HG03558 (cell line): ENCODE data around the gene CUTA.
"Not testable (repeated sequence)": the region's sequence is repeated elsewhere in the genome, so short reads cannot be mapped to it uniquely, and the experiment has no call there.

Source experiments
- ATAC-seq: cut with Tn5 transposase; IDR thresholded peaks from one replicate; pipeline ENCODE4 v1.9.1; 2021; ENCODE audit warnings: moderate number of reproducible peaks; ENCODE audit not compliant: unreplicated experiment; ENCODE audit errors: extremely low read depth

The CUTA gene

DNA sequence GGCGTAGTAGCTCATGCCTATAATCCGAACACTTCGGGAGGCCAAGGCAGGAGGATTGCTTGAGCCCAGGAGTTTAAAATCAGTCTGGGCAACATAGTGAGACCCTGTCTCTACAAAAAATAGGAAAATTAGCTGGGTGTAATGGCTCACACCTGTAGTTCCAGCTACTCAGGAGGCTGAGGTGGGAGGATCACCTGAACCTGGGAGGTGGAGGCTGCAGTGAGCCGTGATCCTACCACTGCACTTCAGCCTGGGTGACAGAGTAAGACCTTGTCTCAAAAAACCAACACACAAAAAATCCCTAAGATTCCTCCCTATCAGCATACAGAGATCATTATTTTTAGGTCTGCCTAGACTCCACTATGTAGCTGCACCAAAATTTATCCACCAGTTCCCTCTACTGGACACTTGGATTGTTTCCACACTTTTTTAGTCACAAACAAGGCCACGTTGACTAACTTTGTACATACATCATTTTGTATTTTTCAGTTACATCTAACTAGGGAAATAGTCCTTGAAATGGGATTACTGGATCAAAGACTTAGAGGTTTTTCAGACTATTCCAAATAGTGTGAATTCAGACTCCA, 10.7 kb downstream of the CUTA start:
- ATAC-seq, result no peak

DNA sequence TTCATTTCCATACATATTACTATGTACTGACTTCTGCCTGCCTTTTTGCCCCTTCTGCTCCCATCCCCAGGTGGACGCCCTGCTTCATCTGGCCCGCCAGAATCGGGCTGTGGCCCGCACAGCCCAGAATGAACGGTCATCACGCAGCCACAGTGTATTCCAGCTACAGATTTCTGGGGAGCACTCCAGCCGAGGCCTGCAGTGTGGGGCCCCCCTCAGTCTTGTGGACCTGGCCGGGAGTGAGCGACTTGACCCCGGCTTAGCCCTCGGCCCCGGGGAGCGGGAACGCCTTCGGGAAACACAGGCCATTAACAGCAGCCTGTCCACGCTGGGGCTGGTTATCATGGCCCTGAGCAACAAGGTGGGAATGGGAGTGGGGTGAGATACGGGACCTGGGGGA, 11.8 kb downstream of the CUTA start:
- no peak for ATAC-seq

DNA sequence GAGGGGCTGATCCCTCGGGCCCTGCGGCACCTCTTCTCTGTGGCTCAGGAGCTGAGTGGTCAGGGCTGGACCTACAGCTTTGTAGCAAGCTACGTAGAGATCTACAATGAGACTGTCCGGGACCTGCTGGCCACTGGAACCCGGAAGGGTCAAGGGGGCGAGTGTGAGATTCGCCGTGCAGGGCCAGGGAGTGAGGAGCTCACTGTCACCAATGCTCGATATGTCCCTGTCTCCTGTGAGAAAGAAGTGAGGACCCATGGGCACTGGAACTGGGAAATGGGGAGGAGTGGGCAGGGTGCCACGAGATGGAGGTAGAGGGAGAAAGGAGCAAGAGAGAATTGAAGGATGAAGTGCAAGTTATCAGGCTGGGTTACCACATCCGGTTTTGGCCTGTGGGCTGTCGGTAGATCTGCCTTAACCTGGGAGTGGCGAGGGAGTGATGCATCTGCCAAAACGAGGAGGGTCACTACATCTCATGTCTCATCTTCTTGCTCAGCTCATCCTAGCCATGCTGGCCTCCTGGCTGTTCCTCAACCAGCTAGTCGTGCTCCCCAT, 12.4 kb downstream of the CUTA start:
- no peak for ATAC-seq

GRCh38 chr6:33404884-33405283, 13.0 kb downstream of the CUTA start:
- no peak for ATAC-seq

GRCh38 chr6:33399881-33400280, 18.0 kb downstream of the CUTA start:
- not testable (repeated sequence) for ATAC-seq

DNA sequence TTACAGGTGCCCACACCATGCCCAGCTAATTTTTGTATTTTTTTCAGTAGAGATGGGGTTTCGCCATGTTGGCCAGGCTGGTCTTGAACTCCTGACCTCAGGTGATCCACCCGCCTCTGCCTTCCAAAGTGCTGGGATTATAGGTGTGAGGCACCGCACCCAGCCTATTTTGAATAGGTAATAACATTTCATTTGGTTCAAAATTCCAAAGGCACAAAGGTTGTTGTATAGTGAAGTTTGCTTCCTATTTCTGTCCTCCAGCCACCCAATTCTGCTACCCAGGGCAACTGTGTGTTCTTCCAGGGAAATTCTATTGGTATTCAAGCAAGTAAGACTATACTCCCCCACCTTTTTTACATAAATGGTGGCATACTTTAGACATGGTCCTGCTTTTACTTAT, 19.3 kb downstream of the CUTA start:
- ATAC-seq, result not testable (repeated sequence)

DNA sequence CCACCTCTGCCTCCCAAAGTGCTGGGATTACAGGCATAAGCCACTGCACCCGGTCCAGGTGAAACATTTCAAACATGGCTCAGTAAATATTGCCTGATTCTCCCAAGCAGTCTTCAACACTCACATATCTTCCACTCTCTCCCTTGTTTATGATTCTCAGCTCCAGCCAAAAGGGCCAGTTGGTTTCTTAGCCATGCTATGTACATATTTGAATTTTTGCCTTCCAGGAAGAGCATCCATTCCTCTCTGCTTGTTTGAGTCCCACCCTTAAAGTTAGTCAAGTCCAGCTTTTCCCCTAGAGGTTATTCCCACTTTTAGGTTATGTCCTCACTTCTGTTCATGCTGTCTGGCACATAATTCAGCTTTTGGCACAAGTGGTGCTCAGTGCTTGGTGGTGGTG, 20.4 kb downstream of the CUTA start:
- no peak for ATAC-seq

GRCh38 chr6:33392979-33393378, 24.9 kb downstream of the CUTA start:
- no peak for ATAC-seq

- no peak for ATAC-seq
Observed at GRCh38 chr6:33392595-33392948, 25.3 kb downstream of the CUTA start.

DNA sequence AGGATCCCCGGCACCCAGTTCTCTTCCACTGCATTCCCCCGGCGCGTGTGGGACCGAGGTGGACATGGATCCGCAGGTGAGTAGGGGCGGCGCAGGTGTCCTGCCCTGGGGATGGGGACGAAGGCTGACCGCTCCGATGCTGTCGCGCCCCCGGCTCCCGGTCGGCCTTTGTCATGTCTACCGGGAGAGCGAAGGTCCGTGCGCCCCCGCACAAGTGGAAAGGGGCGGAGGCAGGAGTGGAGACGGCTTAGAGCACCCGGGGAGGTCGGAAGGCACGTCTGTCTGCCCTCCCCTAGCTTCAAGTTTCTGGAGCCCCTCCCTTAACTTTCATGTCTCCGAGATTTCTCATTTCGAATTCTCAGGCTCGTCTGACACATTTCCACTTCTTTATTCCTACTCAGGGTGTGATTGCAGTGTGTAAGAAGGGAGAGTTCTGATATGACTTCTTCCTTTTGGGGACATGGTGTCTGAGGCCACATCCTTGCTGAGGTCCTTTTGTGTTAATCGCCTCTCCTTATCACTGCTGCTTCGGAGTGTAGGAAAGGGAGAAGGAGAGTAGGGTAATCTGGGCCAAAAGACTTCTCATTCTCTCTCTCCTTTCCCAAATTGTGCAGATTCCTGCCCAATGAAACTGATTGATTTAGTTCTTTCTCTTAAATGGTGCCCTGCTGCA, 25.8 kb downstream of the CUTA start:
- no peak for ATAC-seq

GRCh38 chr6:33391278-33391921, 26.5 kb downstream of the CUTA start, which contains the start of gene KIFC1:
KIFC1 (plus strand) TSS chr6:33391823; CDS start chr6:33391986, 163 bp downstream.
- peak; percentile 58 for ATAC-seq

- ATAC-seq, result no peak
Observed at GRCh38 chr6:33390767-33391277, 27.1 kb downstream of the CUTA start.

DNA sequence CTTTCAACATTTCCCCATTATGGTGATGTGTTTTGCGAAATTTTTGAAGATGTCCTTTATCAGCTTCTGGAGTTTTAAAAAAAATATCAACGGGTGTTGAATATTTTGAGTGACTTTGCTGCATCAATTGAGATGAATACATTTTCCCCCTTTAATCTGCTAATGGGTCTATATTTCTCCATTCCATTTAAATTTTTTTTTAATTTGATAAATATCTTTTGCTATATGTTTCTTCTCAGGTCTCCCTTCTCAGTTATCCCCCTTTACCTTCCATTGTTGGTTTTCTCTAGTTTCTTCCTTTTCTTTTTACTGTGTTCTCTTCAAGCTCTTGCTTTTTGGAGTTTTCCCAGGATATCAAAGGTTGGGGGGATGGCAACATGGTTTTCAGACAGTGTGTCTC, 27.7 kb downstream of the CUTA start:
- no peak for ATAC-seq

- no peak for ATAC-seq
Observed at GRCh38 chr6:33384581-33385020, 33.3 kb downstream of the CUTA start.

GRCh38 chr6:33383427-33384185, 34.3 kb downstream of the CUTA start:
- no peak for ATAC-seq

- no peak for ATAC-seq
Observed at GRCh38 chr6:33380272-33380981, 37.5 kb downstream of the CUTA start.

- ATAC-seq, result not testable (repeated sequence)
Observed at GRCh38 chr6:33379184-33379583, 38.7 kb downstream of the CUTA start.

DNA sequence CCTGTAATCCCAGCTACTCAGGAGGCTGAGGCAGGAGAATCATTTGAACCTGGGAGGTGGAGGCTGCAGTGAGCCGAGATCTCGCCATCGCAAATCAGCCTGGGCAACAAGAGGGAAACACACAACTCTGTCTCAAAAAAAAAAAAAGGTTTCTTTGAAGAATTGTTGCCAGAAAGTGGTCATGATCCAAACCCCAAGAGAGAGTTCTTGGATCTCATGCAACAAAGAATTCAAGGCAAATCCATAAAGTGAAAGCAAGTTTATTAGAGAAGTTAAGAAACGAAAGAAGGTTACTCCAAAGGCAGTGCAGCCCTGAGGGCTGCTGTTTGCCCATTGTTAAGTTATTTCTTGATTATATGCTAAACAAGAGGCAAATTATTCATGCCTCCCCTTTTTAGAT, 40.7 kb downstream of the CUTA start:
- no peak for ATAC-seq

DNA sequence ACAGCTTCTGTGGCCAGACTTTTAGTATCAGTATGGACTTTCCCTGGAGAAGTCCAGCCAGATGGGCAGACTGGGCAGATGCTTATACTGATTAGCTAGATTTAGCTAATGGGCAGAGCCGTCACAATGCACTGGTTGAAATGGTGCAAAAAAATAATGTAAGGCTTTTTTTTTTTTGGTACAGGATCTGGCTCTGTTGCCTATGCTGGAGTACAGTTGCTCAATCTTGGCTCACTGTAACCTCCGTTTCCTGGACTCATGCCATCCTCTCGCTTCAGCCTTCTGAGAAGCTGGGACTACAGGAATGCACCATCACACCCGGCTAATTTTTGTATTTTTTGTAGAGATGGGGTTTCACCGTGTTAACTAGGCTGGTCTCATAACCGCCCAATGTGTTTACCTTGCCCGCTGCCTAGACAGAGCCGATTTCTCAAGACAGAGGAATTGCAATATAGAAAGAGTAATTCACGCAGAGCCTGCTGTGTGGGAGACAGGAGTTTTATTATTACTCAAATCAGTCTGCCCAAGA, 42.7 kb downstream of the CUTA start:
- no peak for ATAC-seq
